Activated CD8-positive, alpha-beta T cell treated with anti-CD3 and anti-CD28 coated beads for 36 hours (primary cell): ENCODE results near the gene BEGAIN. TPM values are rescaled to one million over a fixed set of nuclear protein-coding genes. Genes with fewer than 3 reads are reported as not detected.
"Not testable (repeated sequence)": the region's sequence is repeated elsewhere in the genome, so short reads cannot be mapped to it uniquely, and the experiment has no call there.

ENCODE experiments used
- ATAC-seq: fragments of 200-7000 bp; cut with Tn5 transposase; one replicate; pipeline ENCODE4 v1.10.0; 2021; ENCODE audit warnings: mild to moderate bottlenecking, moderate library complexity
- CTCF ChIA-PET: fragments of 350-600 bp; sonication (Branson Sonifier 250); formaldehyde crosslinking; loops from one replicate; lab custom pipeline; 2021; ENCODE audit warnings: antibody characterized with exemption; lab: Charles Lee
- POLR2A ChIA-PET: fragments of 350-600 bp; sonication (Branson Sonifier 250); formaldehyde crosslinking; loops from one replicate; lab custom pipeline; 2021; ENCODE audit warnings: antibody characterized with exemption; lab: Charles Lee
- DNase-seq: peaks from one replicate; pipeline ENCODE4 v3.0.0-alpha.2; 2020
- H3K27ac Mint-ChIP-seq: one replicate; pipeline ENCODE4 v1.8.0; 2021; ENCODE audit warnings: mild to moderate bottlenecking, mixed read lengths
- H3K27me3 Mint-ChIP-seq: one replicate; pipeline ENCODE4 v1.8.0; 2021; ENCODE audit warnings: mixed read lengths
- H3K36me3 Mint-ChIP-seq: one replicate; pipeline ENCODE4 v1.8.0; 2021; ENCODE audit warnings: low read depth, mixed read lengths
- H3K4me1 Mint-ChIP-seq: one replicate; pipeline ENCODE4 v1.8.0; 2021; ENCODE audit warnings: low read depth, mixed read lengths
- H3K4me3 Mint-ChIP-seq: one replicate; pipeline ENCODE4 v1.8.0; 2021; ENCODE audit warnings: mild to moderate bottlenecking, moderate library complexity, mixed read lengths
- H3K9me3 Mint-ChIP-seq: one replicate; pipeline ENCODE4 v1.8.0; 2021; ENCODE audit warnings: mixed read lengths
- CTCF ChIP-seq: fragments of 200-600 bp; IDR thresholded peaks from one replicate; pipeline ENCODE4 v1.8.0; 2022; ENCODE audit warnings: antibody characterized with exemption, mild to moderate bottlenecking
- intact Hi-C: fragments of 100-400 bp; cut with micrococcal nuclease; formaldehyde crosslinking; loops from one replicate; pipeline ENCODE4 v1.10.0; 2022
- total RNA-seq, 2 experiments: library from RNA; stranded (reverse); gene quantifications; one replicate each; pipeline ENCODE4 v1.2.3, GENCODE V29; 2021

BEGAIN gene
- total RNA-seq, 2 experiments from 2014 or later = 5.5 to 6.0 TPM

DNA sequence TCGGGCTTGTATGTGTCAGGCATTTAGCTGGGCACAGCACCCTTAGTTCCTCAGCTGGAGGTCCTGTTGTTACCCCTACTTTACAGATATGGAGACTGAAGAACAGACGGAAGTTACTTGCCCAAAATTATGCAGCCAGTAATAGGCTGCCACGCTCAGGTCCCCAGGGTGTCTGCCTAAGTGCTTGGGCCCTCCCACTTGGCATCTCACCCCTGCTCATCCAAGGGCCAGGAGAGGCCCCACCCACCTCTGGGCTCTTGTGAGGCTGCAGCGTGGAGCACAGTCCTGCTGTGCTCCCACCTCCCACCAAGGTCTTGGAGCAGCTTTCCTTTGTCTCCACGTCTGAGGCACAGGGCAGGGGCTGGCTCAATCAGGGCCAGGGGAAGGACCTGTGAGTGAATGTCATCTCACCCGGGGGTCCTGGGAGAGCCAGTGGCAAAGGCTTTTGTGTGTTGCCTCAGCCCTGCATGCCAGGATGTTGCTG, 64.6 kb downstream of the BEGAIN start:
- ChIA-PET POLR2A (interaction anchor here (1.3 kb wide), 1 partner anchor 22 kb away, joined by 4 read pairs; no protein-coding TSS in a partner anchor), CTCF (interaction anchor here (4.7 kb wide), 1 partner anchor 122 kb away, joined by 55 read pairs; no protein-coding TSS in a partner anchor)
- ATAC-seq (no peak), DNase-seq (no peak)
- Mint-ChIP-seq H3K27ac (no peak overlapping the region), H3K4me1 (no peaks in the 10 kb centered on the region), H3K4me3 (no peak overlapping the region), H3K36me3 (peaks cover 2% of the 10 kb centered on the region), H3K9me3 (no peaks in the 10 kb centered on the region), H3K27me3 (no peaks in the 10 kb centered on the region)
- no peak for TF ChIP-seq CTCF
- intact Hi-C loops = no loop called here

DNA sequence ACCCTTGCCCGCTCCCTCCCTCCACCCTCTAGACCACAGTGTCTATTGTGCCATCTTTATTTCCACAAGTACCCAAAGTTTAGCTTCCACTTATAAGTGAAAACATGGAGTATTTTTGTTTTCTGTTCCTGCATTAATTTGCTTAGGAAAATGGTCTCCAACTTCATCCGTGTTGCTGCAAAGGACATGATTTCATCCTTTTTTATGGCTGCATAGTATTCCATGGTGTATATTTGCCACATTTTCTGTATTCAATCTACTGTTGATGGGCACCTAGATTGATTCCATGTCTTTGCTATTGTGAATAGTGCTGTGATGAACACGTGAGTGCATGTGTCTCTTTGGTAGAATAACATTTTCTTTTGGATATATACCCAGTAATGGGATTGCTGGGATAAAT, 81.2 kb downstream of the BEGAIN start:
- H3K4me3 Mint-ChIP-seq, H3K4me1 Mint-ChIP-seq, intact Hi-C loops, DNase-seq, ATAC-seq, CTCF ChIA-PET, H3K27me3 Mint-ChIP-seq, H3K27ac Mint-ChIP-seq, POLR2A ChIA-PET, H3K36me3 Mint-ChIP-seq: not testable (repeated sequence)
- H3K9me3 Mint-ChIP-seq = peaks cover 12% of the 10 kb centered on the region

GRCh38 chr14:100504372-100505078, 82.7 kb downstream of the BEGAIN start:
- ChIA-PET CTCF (no interaction called here), POLR2A (no interaction called here)
- H3K27ac Mint-ChIP-seq = no peak overlapping the region
- no peaks in the 10 kb centered on the region for H3K27me3 Mint-ChIP-seq
- ATAC-seq (no peak), DNase-seq (no peak)
- peaks cover 7% of the 10 kb centered on the region for H3K4me1 Mint-ChIP-seq
- TF ChIP-seq CTCF = no peak
- H3K4me3 Mint-ChIP-seq = no peak overlapping the region
- H3K36me3 Mint-ChIP-seq = peaks cover 4% of the 10 kb centered on the region
- H3K9me3 Mint-ChIP-seq = peaks cover 12% of the 10 kb centered on the region
- intact Hi-C loops = no loop called here

DNA sequence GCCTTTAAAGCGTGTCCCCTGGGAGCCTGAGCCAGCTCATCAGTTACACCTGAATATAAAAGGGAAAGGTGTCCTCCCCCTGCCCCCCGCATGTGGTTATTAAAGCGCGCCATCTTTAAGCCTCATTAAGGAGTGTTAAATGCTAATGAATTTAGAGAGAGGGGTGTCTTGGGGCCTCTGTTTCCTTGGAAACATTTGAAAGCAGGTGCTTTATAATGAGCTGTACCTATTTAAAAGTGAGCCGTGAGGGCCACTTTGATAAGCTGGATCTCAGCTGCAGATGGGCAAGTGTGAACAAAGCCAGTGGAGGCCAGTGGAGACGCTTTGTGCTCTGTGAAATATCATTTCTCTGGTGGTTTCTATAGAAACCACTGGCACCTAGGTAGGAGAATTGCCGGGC, 84.0 kb downstream of the BEGAIN start:
- CTCF ChIA-PET = no interaction called here
- Mint-ChIP-seq H3K4me3 (no peak overlapping the region), H3K27ac (no peak overlapping the region), H3K36me3 (peaks cover 4% of the 10 kb centered on the region), H3K27me3 (no peaks in the 10 kb centered on the region), H3K4me1 (peaks cover 7% of the 10 kb centered on the region), H3K9me3 (peaks cover 12% of the 10 kb centered on the region)
- ATAC-seq (no peak), DNase-seq (no peak)
- no peak for TF ChIP-seq CTCF
- intact Hi-C loops = no loop called here
- POLR2A ChIA-PET = interaction anchor here (0.7 kb wide), 1 partner anchor 71 kb away, joined by 3 read pairs; no protein-coding TSS in a partner anchor

DNA sequence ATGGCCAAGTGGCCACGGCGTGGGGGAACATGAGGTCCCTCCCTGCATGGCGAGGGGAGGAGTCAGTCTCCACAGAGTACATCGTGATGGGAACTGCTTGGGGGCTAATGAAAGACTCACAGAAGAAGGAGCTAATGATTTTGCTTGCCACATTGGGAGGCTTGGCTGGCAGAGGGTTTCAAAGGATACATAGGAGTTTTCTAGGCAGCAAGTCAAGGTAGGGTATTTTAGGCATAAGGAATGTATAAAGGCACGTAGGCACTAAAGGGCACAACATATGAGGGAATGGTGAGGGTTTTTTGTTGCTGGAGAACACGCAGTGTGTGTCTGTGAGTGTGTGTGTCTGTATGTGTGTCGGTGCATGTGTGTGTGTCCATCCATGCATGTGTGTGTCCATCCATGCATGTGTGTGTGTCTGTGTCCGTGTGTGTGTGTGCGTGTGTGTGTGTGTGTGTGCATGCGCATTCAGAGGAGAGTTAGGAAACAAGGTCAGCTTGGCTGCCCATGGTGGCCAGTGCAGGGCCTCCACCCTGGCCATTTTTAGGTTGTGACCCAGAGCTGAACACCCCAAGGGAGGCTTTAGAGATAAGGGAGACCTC, 84.5 kb downstream of the BEGAIN start:
- Mint-ChIP-seq H3K4me1 (peaks cover 5% of the 10 kb centered on the region), H3K27me3 (no peaks in the 10 kb centered on the region), H3K9me3 (peaks cover 12% of the 10 kb centered on the region), H3K4me3 (no peak overlapping the region), H3K36me3 (peaks cover 4% of the 10 kb centered on the region), H3K27ac (no peak overlapping the region)
- no peak for TF ChIP-seq CTCF
- DNase-seq = no peak
- POLR2A ChIA-PET = no interaction called here
- ATAC-seq = no peak
- intact Hi-C loops = no loop called here
- CTCF ChIA-PET = no interaction called here
